Cardiac muscle cell (in vitro differentiated cells and primary cell): ENCODE results near the gene AMT. TPM values are rescaled to one million over a fixed set of nuclear protein-coding genes. Genes with fewer than 3 reads are reported as not detected.

Experiments used
- DNase-seq, 2 donors: peaks; one replicate each; pipeline versions ENCODE4 v3.0.0 to v3.0.0-alpha.2; 2010 to 2017; ENCODE audit warnings: low read depth in 1 of 2, low spot score in 1 of 2
- H3K27ac ChIP-seq: fragments of 200-600 bp; sonication (generic); 2 replicates; pipeline ENCODE4 v1.5.1; 2016
- H3K27me3 ChIP-seq: fragments of 200-600 bp; sonication (generic); 2 replicates; pipeline ENCODE4 v1.6.0; 2016; ENCODE audit warnings: control low read depth
- H3K36me3 ChIP-seq: fragments of 200-600 bp; sonication (generic); 2 replicates; pipeline ENCODE4 v1.5.1; 2016; ENCODE audit warnings: control low read depth
- H3K4me1 ChIP-seq: fragments of 200-600 bp; sonication (generic); 2 replicates; pipeline ENCODE4 v1.8.1; 2017; ENCODE audit warnings: low read depth, mild to moderate bottlenecking, mixed run types
- H3K4me3 ChIP-seq: fragments of 200-600 bp; sonication (generic); 2 replicates; pipeline ENCODE4 v1.5.1; 2016; ENCODE audit warnings: mild to moderate bottlenecking
- H3K9me3 ChIP-seq: fragments of 200-600 bp; sonication (generic); 2 replicates; pipeline ENCODE4 v1.5.1; 2017; ENCODE audit warnings: low read depth, mild to moderate bottlenecking, control low read depth
- CTCF ChIP-seq: IDR thresholded peaks from 2 replicates; pipeline ENCODE4 v1.5.1; 2012; ENCODE audit warnings: low read depth, mild to moderate bottlenecking, low read length
- polyA plus RNA-seq: library from polyadenylated mRNA; unstranded; fragments of >200 nt; fragmentation: Nextera tagmentation; extraction: Ambion mirVana; gene quantifications from 2 replicates; pipeline ENCODE4 v1.2.1, GENCODE V29; 2016
- total RNA-seq: library from RNA; depleted of rRNA; stranded (reverse); fragments of >200 nt; gene quantifications from 2 replicates; pipeline ENCODE4 v1.2.3, GENCODE V29; 2016

AMT gene
- total and polyA plus RNA-seq, 2 experiments from 2014 or later = 67.2 to 105 TPM

- DNase-seq = no peak
- no peaks in the 10 kb centered on the region for H3K9me3 ChIP-seq
- H3K36me3 ChIP-seq = no peaks in the 10 kb centered on the region
These were observed 4.7 kb downstream of the AMT start for GRCh38 chr3:49417516-49418120.

GRCh38 chr3:49416867-49417266 is 5.4 kb downstream of the AMT start:
- H3K27me3 ChIP-seq = no peaks in the 10 kb centered on the region
- H3K9me3 ChIP-seq = no peaks in the 10 kb centered on the region
- TF ChIP-seq CTCF = no peak
- H3K36me3 ChIP-seq = no peaks in the 10 kb centered on the region
- H3K27ac ChIP-seq = peak overlapping the region; percentile 66
- no peak for DNase-seq
- H3K4me3 ChIP-seq = no peak overlapping the region
- peaks cover 13% of the 10 kb centered on the region for H3K4me1 ChIP-seq

More at GRCh38 chr3:49417516-49418120, 4.7 kb downstream of the AMT start:
- H3K27me3 ChIP-seq = no peaks in the 10 kb centered on the region
- H3K4me3 ChIP-seq = no peak overlapping the region
- H3K27ac ChIP-seq = peak overlapping the region; percentile 66
- no peak for TF ChIP-seq CTCF
- H3K4me1 ChIP-seq = peaks cover 13% of the 10 kb centered on the region

GRCh38 chr3:49415931-49416601 is 6.2 kb downstream of the AMT start:
- Histone ChIP-seq H3K9me3 (no peaks in the 10 kb centered on the region), H3K36me3 (no peaks in the 10 kb centered on the region), H3K4me3 (no peak overlapping the region), H3K4me1 (peaks cover 9% of the 10 kb centered on the region), H3K27me3 (no peaks in the 10 kb centered on the region), H3K27ac (no peak overlapping the region)
- no peak for DNase-seq
- no peak for TF ChIP-seq CTCF

- Histone ChIP-seq H3K27me3 (no peaks in the 10 kb centered on the region), H3K4me3 (no peak overlapping the region), H3K4me1 (peaks cover 19% of the 10 kb centered on the region), H3K36me3 (no peaks in the 10 kb centered on the region), H3K9me3 (no peaks in the 10 kb centered on the region), H3K27ac (no peak overlapping the region)
- no peak for TF ChIP-seq CTCF
- DNase-seq = no peak
These were observed 7.5 kb downstream of the AMT start for GRCh38 chr3:49414753-49415152.

GRCh38 chr3:49413338-49413734 is 8.9 kb downstream of the AMT start:
- peak overlapping the region; percentile 71 for H3K27ac ChIP-seq
- no peaks in the 10 kb centered on the region for H3K9me3 ChIP-seq
- no peak for DNase-seq
- peaks cover 22% of the 10 kb centered on the region for H3K4me1 ChIP-seq
- H3K27me3 ChIP-seq = no peaks in the 10 kb centered on the region
- H3K4me3 ChIP-seq = no peak overlapping the region
- H3K36me3 ChIP-seq = no peaks in the 10 kb centered on the region
- no peak for TF ChIP-seq CTCF
